Mucosa of rectum (tissue), 2 donors: ENCODE results near the gene SLC9A9.
A peak's percentile ranks its signal among the peaks of the same experiment; 100 is the strongest.
"Not testable (repeated sequence)": the region's sequence is repeated elsewhere in the genome, so short reads cannot be mapped to it uniquely, and the experiment has no call there.

ENCODE experiments used
- H3K27ac ChIP-seq, 2 donors: one replicate each; pipeline ENCODE4 v1.7.0; 2013; ENCODE audit warnings: inconsistent platforms in 2 of 2, low read depth in 2 of 2, low read length in 2 of 2
- H3K27me3 ChIP-seq, 2 donors: one replicate each; pipeline ENCODE4 v1.7.0; 2013; ENCODE audit warnings: low read length in 2 of 2; ENCODE audit not compliant: control insufficient read depth in 2 of 2, insufficient read depth in 2 of 2
- H3K36me3 ChIP-seq, 2 donors: one replicate each; pipeline ENCODE4 v1.7.0; 2013; ENCODE audit warnings: low read length in 2 of 2; ENCODE audit not compliant: control insufficient read depth in 2 of 2, insufficient read depth in 2 of 2
- H3K4me1 ChIP-seq, 2 donors: one replicate each; pipeline ENCODE4 v1.7.0; 2013; ENCODE audit warnings: low read length in 2 of 2, mild to moderate bottlenecking in 1 of 2; ENCODE audit not compliant: control insufficient read depth in 2 of 2, insufficient read depth in 2 of 2
- H3K4me3 ChIP-seq, 2 donors: one replicate each; pipeline ENCODE4 v1.7.0; 2013; ENCODE audit warnings: low read length in 2 of 2
- H3K9ac ChIP-seq, 2 donors: one replicate each; pipeline ENCODE4 v1.7.0; 2013; ENCODE audit warnings: low read length in 2 of 2, low read depth in 1 of 2, mild to moderate bottlenecking in 1 of 2
- H3K9me3 ChIP-seq, 2 donors: one replicate each; pipeline ENCODE4 v1.7.0; 2013; ENCODE audit warnings: low read length in 2 of 2; ENCODE audit not compliant: control insufficient read depth in 2 of 2
- donor health status: healthy.
- donor health status: Normal muscosa, but diverticular disease.

Gene SLC9A9

GRCh38 chr3:143811602-143812001, 36.7 kb downstream of the SLC9A9 start:
- no peak overlapping the region for H3K27ac ChIP-seq

GRCh38 chr3:143810953-143811265, 37.4 kb downstream of the SLC9A9 start:
- Histone ChIP-seq H3K9me3 (no peaks in the 10 kb centered on the region), H3K9ac (no peak overlapping the region), H3K4me3 (no peak overlapping the region), H3K4me1 (peaks cover 4% of the 10 kb centered on the region in 2 donors), H3K27ac (no peak overlapping the region), H3K36me3 (no peaks in the 10 kb centered on the region), H3K27me3 (no peaks in the 10 kb centered on the region)

More at GRCh38 chr3:143811602-143812001, 36.7 kb downstream of the SLC9A9 start:
- H3K36me3 ChIP-seq, result no peaks in the 10 kb centered on the region
- H3K9me3 ChIP-seq, result no peaks in the 10 kb centered on the region
- H3K9ac ChIP-seq, result no peak overlapping the region
- peaks cover 4% of the 10 kb centered on the region in 2 donors for H3K4me1 ChIP-seq
- H3K4me3 ChIP-seq, result no peak overlapping the region
- no peaks in the 10 kb centered on the region for H3K27me3 ChIP-seq

- no peaks in the 10 kb centered on the region for H3K36me3 ChIP-seq
- H3K4me1 ChIP-seq, result peaks cover 4% of the 10 kb centered on the region in 2 donors
- no peak overlapping the region for H3K4me3 ChIP-seq
- no peaks in the 10 kb centered on the region for H3K9me3 ChIP-seq
- no peaks in the 10 kb centered on the region for H3K27me3 ChIP-seq
- H3K9ac ChIP-seq, result no peak overlapping the region
- no peak overlapping the region for H3K27ac ChIP-seq
Measured at GRCh38 chr3:143810166-143810952, 37.9 kb downstream of the SLC9A9 start.

- no peak overlapping the region for H3K9ac ChIP-seq
- H3K4me1 ChIP-seq, result peaks cover 4% of the 10 kb centered on the region in 2 donors
- H3K4me3 ChIP-seq, result no peak overlapping the region
- H3K27ac ChIP-seq, result peak overlapping the region; percentile 2 to 26
- H3K9me3 ChIP-seq, result no peaks in the 10 kb centered on the region
- H3K36me3 ChIP-seq, result no peaks in the 10 kb centered on the region
- H3K27me3 ChIP-seq, result no peaks in the 10 kb centered on the region
Measured at GRCh38 chr3:143809121-143809621, 39.1 kb downstream of the SLC9A9 start.

- Histone ChIP-seq H3K27me3 (no peaks in the 10 kb centered on the region), H3K36me3 (no peaks in the 10 kb centered on the region), H3K4me3 (no peak overlapping the region), H3K9ac (no peak overlapping the region), H3K27ac (no peak overlapping the region), H3K4me1 (peaks cover 4% of the 10 kb centered on the region in 2 donors), H3K9me3 (no peaks in the 10 kb centered on the region)
Measured at GRCh38 chr3:143808030-143808429, 40.2 kb downstream of the SLC9A9 start.

- Histone ChIP-seq H3K4me1 (peaks cover 4% of the 10 kb centered on the region in 2 donors), H3K36me3 (no peaks in the 10 kb centered on the region), H3K27me3 (no peaks in the 10 kb centered on the region), H3K4me3 (no peak overlapping the region), H3K9me3 (no peaks in the 10 kb centered on the region), H3K27ac (no peak overlapping the region), H3K9ac (no peak overlapping the region)
Measured at GRCh38 chr3:143806038-143806437, 42.2 kb downstream of the SLC9A9 start.

GRCh38 chr3:143805476-143805875, 42.8 kb downstream of the SLC9A9 start:
- not testable (repeated sequence) for H3K4me1 ChIP-seq, H3K36me3 ChIP-seq, H3K9me3 ChIP-seq, H3K27me3 ChIP-seq, H3K9ac ChIP-seq, H3K27ac ChIP-seq, H3K4me3 ChIP-seq

- H3K27me3 ChIP-seq, H3K9me3 ChIP-seq, H3K27ac ChIP-seq, H3K4me3 ChIP-seq, H3K36me3 ChIP-seq, H3K9ac ChIP-seq, H3K4me1 ChIP-seq: not testable (repeated sequence)
Measured at GRCh38 chr3:143801046-143801445, 47.2 kb downstream of the SLC9A9 start.

- H3K9ac ChIP-seq, H3K4me1 ChIP-seq, H3K27me3 ChIP-seq, H3K4me3 ChIP-seq, H3K36me3 ChIP-seq, H3K27ac ChIP-seq, H3K9me3 ChIP-seq: not testable (repeated sequence)
Measured at GRCh38 chr3:143798151-143798550, 50.1 kb downstream of the SLC9A9 start.

GRCh38 chr3:143795874-143796273, 52.4 kb downstream of the SLC9A9 start:
- Histone ChIP-seq H3K9ac (no peak overlapping the region), H3K4me3 (no peak overlapping the region), H3K27me3 (no peaks in the 10 kb centered on the region), H3K36me3 (no peaks in the 10 kb centered on the region), H3K9me3 (no peaks in the 10 kb centered on the region), H3K4me1 (no peaks in the 10 kb centered on the region), H3K27ac (no peak overlapping the region)
